CD14-positive monocyte (primary cell): ENCODE data around the gene IRX4. TPM values are rescaled to one million over a fixed set of nuclear protein-coding genes. Genes with fewer than 3 reads are reported as not detected.

Experiments
- DNase-seq, 3 donors: peaks; one replicate each; pipeline ENCODE4 v3.0.0-alpha.2; 2011 to 2022
- H2AFZ ChIP-seq: 2 replicates; pipeline ENCODE4 v1.6.0; 2012; ENCODE audit warnings: mild to moderate bottlenecking, low read depth, low read length, inconsistent platforms; ENCODE audit not compliant: insufficient read depth, poor library complexity, severe bottlenecking
- H3K27ac ChIP-seq, 2 donors: 1 replicate in 1 of 2; 2 replicates in 1 of 2; pipeline ENCODE4 v1.5.1; 2012 to 2013; ENCODE audit warnings: low read length in 2 of 2, control low read depth in 1 of 2, inconsistent platforms in 1 of 2, low read depth in 1 of 2, mild to moderate bottlenecking in 1 of 2
- H3K27me3 ChIP-seq, 2 donors: one replicate each; pipeline versions ENCODE4 v1.6.0 to v1.6.1; 2011 to 2013; ENCODE audit warnings: low read length in 2 of 2; ENCODE audit not compliant: control insufficient read depth in 2 of 2, insufficient read depth in 2 of 2
- H3K36me3 ChIP-seq, 2 donors: replicated peaks in 1 of 2; 1 replicate in 1 of 2; 2 replicates in 1 of 2; pipeline versions ENCODE4 v1.5.1 to v1.6.1; 2012 to 2013; ENCODE audit warnings: low read length in 2 of 2, control low read depth in 1 of 2, inconsistent platforms in 1 of 2, mild to moderate bottlenecking in 1 of 2; ENCODE audit not compliant: insufficient read depth in 2 of 2, control insufficient read depth in 1 of 2
- H3K4me1 ChIP-seq, 2 donors: 1 replicate in 1 of 2; 2 replicates in 1 of 2; pipeline versions ENCODE4 v1.5.1 to v1.6.1; 2012 to 2013; ENCODE audit warnings: low read length in 2 of 2, control low read depth in 1 of 2, inconsistent platforms in 1 of 2, mild to moderate bottlenecking in 1 of 2, moderate library complexity in 1 of 2; ENCODE audit not compliant: insufficient read depth in 2 of 2, control insufficient read depth in 1 of 2
- H3K4me2 ChIP-seq: replicated peaks from 2 replicates; pipeline ENCODE3; 2012; ENCODE audit warnings: low read length, moderate library complexity, mild to moderate bottlenecking; ENCODE audit not compliant: poor library complexity, severe bottlenecking; ENCODE audit errors: extremely low read depth
- H3K4me3 ChIP-seq, 3 experiments: fragments of 200-600 bp in 1 of 3; sonication (generic) in 1 of 3; replicated peaks in 1 of 3; 1 replicate in 2 of 3; 2 replicates in 1 of 3; pipeline ENCODE4 v1.5.1; 2011 to 2013; ENCODE audit warnings: low read length in 3 of 3, mild to moderate bottlenecking in 3 of 3, control low read depth in 2 of 3, low read depth in 2 of 3, inconsistent platforms in 1 of 3, moderate library complexity in 1 of 3
- H3K79me2 ChIP-seq: 2 replicates; pipeline ENCODE4 v1.6.0; 2012; ENCODE audit warnings: mild to moderate bottlenecking, control low read depth, inconsistent platforms, low read length, moderate library complexity; ENCODE audit not compliant: insufficient read depth
- H3K9ac ChIP-seq: 2 replicates; pipeline ENCODE4 v1.6.0; 2017; ENCODE audit warnings: low read length, mild to moderate bottlenecking; ENCODE audit not compliant: insufficient read depth, poor library complexity, severe bottlenecking
- H3K9me3 ChIP-seq, 2 donors: replicated peaks in 1 of 2; 1 replicate in 1 of 2; 2 replicates in 1 of 2; pipeline versions ENCODE4 v1.5.1 to v1.6.1; 2012 to 2013; ENCODE audit warnings: low read length in 2 of 2, control low read depth in 1 of 2; ENCODE audit not compliant: control insufficient read depth in 1 of 2, insufficient read depth in 1 of 2
- H4K20me1 ChIP-seq: 2 replicates; pipeline ENCODE4 v1.6.0; 2012; ENCODE audit warnings: mild to moderate bottlenecking, low read length, control low read depth, moderate library complexity; ENCODE audit not compliant: insufficient read depth
- H3K27ac Mint-ChIP-seq, 7 donors: one replicate each; pipeline ENCODE4 v1.8.0; 2020; ENCODE audit warnings: mild to moderate bottlenecking in 7 of 7, mixed read lengths in 7 of 7, moderate library complexity in 6 of 7, inconsistent platforms in 2 of 7
- H3K27me3 Mint-ChIP-seq, 3 donors: one replicate each; pipeline ENCODE4 v1.8.0; 2021 to 2022; ENCODE audit warnings: low read depth in 3 of 3, mild to moderate bottlenecking in 3 of 3, mixed read lengths in 3 of 3, moderate library complexity in 3 of 3, inconsistent platforms in 1 of 3
- H3K36me3 Mint-ChIP-seq, 2 donors: one replicate each; pipeline ENCODE4 v1.8.0; 2020; ENCODE audit warnings: mixed read lengths in 2 of 2, inconsistent platforms in 1 of 2, mild to moderate bottlenecking in 1 of 2
- H3K4me1 Mint-ChIP-seq: one replicate; pipeline ENCODE4 v1.8.0; 2020; ENCODE audit warnings: mild to moderate bottlenecking, mixed read lengths
- H3K4me3 Mint-ChIP-seq, 2 donors: one replicate each; pipeline ENCODE4 v1.8.0; 2020; ENCODE audit warnings: mild to moderate bottlenecking in 2 of 2, mixed read lengths in 2 of 2, moderate library complexity in 1 of 2
- H3K9me3 Mint-ChIP-seq, 7 donors: one replicate each; pipeline ENCODE4 v1.8.0; 2020 to 2022; ENCODE audit warnings: mixed read lengths in 7 of 7, mild to moderate bottlenecking in 6 of 7, moderate library complexity in 6 of 7, inconsistent platforms in 2 of 7
- WGBS: methylation state at CpG from one replicate; pipeline ENCODE4 v1.1.5; 2013; ENCODE audit warnings: missing lambda C conversion rate; ENCODE audit not compliant: insufficient coverage; 5-methylcytosine and 5-hydroxymethylcytosine counted together
- intact Hi-C, 2 donors: fragments of 100-400 bp; cut with micrococcal nuclease; formaldehyde crosslinking; loops; one replicate each; pipeline versions ENCODE4 v1.15.0 to v1.15.1; 2023
- polyA plus RNA-seq, 3 donors: library from polyadenylated mRNA; depleted of rRNA in 1 of 3; unstranded in 2 of 3; stranded (reverse) in 1 of 3; fragments of 300-500 nt in 2 of 3; fragments of >200 nt in 1 of 3; fragmentation: Illumina TruSeq in 2 of 3; gene quantifications; 1 replicate in 2 of 3; 2 replicates in 1 of 3; pipeline ENCODE4 v1.2.3, GENCODE V29; 2012 to 2021
- TF ChIP-seq, protein P1 (sequence below): fragments of 200-600 bp; IDR thresholded peaks from one replicate; pipeline ENCODE4 v1.8.0; 2022; ENCODE audit warnings: antibody characterized with exemption, mild to moderate bottlenecking

The IRX4 gene
- polyA plus RNA-seq, 3 donors, result not detected

DNA sequence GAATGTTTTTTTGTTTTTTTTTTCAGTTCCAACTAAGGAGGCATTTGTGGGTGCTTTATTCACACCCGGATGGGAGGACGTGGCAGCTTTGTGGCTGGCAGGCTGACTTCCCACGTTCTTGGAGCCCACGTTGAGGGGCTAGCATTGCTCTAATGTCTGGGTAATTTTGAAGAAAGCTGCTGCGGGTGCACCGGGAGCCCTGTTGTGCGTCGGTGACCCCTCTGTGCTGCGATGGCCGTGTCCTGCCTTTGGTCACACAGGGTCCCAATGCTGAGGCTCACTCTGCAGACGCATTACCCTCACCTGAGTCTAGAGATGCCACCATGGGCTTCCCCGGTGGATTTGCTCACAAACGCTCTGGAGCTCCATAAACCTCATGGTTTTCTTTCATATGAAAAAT is 47.3 kb downstream of the IRX4 start:
- Histone ChIP-seq H3K27ac (no peak overlapping the region), H3K9ac (no peak overlapping the region), H3K36me3 (no peaks in the 10 kb centered on the region), H3K4me2 (no peak overlapping the region), H2AFZ (no peak overlapping the region), H3K4me1 (no peaks in the 10 kb centered on the region), H3K9me3 (no peaks in the 10 kb centered on the region), H3K79me2 (no peaks in the 10 kb centered on the region), H4K20me1 (no peaks in the 10 kb centered on the region), H3K27me3 (no peaks in the 10 kb centered on the region), H3K4me3 (no peak overlapping the region)
- H3K27me3 Mint-ChIP-seq, result peaks cover 14 to 41% (median 15%) of the 10 kb centered on the region in 3 donors
- peak overlapping the region in 1 of 2 donors; percentile 14 for H3K4me3 Mint-ChIP-seq
- H3K27ac Mint-ChIP-seq, result no peak overlapping the region
- no peaks in the 10 kb centered on the region for H3K36me3 Mint-ChIP-seq
- TF ChIP-seq, protein P1, sequence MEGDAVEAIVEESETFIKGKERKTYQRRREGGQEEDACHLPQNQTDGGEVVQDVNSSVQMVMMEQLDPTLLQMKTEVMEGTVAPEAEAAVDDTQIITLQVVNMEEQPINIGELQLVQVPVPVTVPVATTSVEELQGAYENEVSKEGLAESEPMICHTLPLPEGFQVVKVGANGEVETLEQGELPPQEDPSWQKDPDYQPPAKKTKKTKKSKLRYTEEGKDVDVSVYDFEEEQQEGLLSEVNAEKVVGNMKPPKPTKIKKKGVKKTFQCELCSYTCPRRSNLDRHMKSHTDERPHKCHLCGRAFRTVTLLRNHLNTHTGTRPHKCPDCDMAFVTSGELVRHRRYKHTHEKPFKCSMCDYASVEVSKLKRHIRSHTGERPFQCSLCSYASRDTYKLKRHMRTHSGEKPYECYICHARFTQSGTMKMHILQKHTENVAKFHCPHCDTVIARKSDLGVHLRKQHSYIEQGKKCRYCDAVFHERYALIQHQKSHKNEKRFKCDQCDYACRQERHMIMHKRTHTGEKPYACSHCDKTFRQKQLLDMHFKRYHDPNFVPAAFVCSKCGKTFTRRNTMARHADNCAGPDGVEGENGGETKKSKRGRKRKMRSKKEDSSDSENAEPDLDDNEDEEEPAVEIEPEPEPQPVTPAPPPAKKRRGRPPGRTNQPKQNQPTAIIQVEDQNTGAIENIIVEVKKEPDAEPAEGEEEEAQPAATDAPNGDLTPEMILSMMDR, result no peak
- H3K9me3 Mint-ChIP-seq, result peaks cover 0 to 2% (median 0%) of the 10 kb centered on the region in 7 donors
- intact Hi-C loops, result no loop called here
- no peaks in the 10 kb centered on the region for H3K4me1 Mint-ChIP-seq
- WGBS, result 82% methylated on average over 11 of the region's 13 CpGs
- no peak for DNase-seq

DNA sequence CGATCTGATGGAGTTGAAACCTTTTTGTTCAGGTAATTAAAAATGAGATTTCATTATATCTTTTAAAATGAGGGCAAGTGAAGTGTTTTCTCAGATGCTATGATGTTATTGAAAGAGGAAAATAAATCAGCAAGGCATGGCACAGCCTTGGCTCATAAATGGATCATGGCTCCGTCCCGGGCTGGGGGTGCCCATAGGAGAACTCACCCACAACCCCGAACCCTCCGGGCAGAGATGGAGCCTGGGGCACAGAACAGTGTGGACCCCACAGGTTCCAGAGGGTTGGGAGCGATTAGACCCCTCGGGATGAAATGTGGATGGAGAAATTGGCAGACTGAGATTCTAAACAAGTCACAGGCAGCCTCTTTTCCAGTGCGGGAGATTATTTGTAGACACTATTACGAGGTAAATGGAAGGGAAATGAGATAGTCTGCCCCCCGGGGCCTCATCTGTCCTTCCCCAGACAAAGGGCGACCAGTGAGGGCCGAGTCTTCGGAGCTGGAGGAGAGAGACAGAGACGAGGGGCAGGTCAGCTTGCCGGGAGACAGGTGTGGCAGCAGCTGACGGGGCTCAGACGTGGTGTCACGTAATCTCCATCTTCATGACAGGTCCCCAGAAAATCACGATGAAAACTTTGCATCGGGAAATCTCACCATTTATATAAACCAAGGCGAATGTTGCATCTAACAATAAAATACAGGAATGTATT is 47.9 kb downstream of the IRX4 start:
- 66% methylated on average over 13 of the region's 21 CpGs for WGBS
- DNase-seq, result no peak
- Histone ChIP-seq H4K20me1 (no peaks in the 10 kb centered on the region), H3K9me3 (no peaks in the 10 kb centered on the region), H3K4me3 (no peak overlapping the region), H2AFZ (no peak overlapping the region), H3K9ac (no peak overlapping the region), H3K27ac (no peak overlapping the region), H3K4me2 (no peak overlapping the region), H3K27me3 (no peaks in the 10 kb centered on the region), H3K79me2 (no peaks in the 10 kb centered on the region), H3K36me3 (no peaks in the 10 kb centered on the region), H3K4me1 (no peaks in the 10 kb centered on the region)
- TF ChIP-seq, protein P1, result no peak
- H3K27ac Mint-ChIP-seq, result no peak overlapping the region
- no peaks in the 10 kb centered on the region for H3K36me3 Mint-ChIP-seq
- peaks cover 0 to 2% (median 0%) of the 10 kb centered on the region in 7 donors for H3K9me3 Mint-ChIP-seq
- H3K4me3 Mint-ChIP-seq, result peak overlapping the region in 1 of 2 donors; percentile 46
- intact Hi-C loops, result no loop called here
- no peaks in the 10 kb centered on the region for H3K4me1 Mint-ChIP-seq
- peaks cover 13 to 38% (median 14%) of the 10 kb centered on the region in 3 donors for H3K27me3 Mint-ChIP-seq
